Retina (tissue), 1 donor: ENCODE data around the gene LRRTM3.

ENCODE experiments used
- DNase-seq: peaks from one replicate; pipeline ENCODE4 v3.0.0-alpha.2; 2016

Gene LRRTM3

GRCh38 chr10:67033878-67034277, 108.0 kb downstream of the LRRTM3 start:
- DNase-seq: no peak

- DNase-seq: no peak
These were observed 111.0 kb downstream of the LRRTM3 start for GRCh38 chr10:67036808-67037207.

DNA sequence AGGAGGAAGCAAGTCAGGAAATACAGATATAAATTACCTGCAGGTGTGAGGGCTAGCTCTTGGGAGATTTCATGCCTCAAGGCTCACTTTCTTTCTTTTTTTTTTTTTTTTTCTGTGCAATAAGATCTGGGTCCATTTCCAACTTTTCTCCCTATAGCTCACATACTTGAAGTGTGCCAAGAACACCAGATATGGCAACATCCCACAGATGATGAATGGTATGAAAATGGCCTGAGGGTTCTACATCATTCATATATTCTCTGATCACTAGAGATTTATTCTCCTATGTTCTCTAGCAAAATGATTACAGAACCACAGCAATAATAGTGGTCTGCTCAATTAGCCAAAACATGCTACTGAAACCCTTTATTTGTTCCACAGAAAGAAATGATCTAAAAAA, 117.2 kb downstream of the LRRTM3 start:
- no peak for DNase-seq

GRCh38 chr10:67045404-67045803, 119.6 kb downstream of the LRRTM3 start:
- no peak for DNase-seq

DNA sequence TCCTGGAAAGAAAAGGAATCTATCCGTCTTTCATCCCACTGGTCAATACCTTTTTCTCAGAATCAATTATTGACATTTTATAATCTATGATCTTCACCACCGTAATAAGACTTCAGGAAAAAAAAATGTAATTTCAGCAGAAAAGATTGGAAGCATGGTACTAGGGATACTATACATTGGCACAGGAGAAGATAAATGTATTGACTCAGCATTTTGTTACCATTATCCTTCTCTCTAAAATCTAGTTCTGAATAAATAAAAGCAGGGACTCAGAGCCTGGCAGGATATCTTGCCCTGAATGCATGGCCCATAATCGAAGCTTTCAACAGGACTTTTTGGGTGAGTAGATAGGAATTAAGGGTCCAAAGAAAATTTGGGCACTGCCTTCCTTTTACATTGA, 120.7 kb downstream of the LRRTM3 start:
- no peak for DNase-seq

- no peak for DNase-seq
These were observed 124.2 kb downstream of the LRRTM3 start for GRCh38 chr10:67049988-67050387.

DNA sequence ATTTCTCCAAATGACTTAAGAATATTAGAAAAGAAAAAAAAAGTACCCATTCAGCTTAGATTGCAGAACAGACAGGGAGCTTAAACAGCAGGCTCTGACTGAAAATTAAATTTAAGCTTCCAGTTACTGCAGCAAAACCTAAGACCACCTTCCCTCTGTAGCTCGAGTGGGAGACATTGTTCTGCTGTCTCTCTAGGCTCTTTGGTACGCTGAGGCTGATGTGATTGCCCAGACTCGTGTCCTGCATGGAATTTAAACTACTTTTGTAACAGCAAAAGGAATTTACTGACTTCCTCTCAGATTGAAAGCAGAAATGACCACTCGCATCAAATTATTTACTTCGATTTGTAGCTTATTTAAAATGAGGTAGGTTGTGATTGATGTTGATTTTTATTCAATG, 124.6 kb downstream of the LRRTM3 start:
- DNase-seq: peak; percentile 6

DNA sequence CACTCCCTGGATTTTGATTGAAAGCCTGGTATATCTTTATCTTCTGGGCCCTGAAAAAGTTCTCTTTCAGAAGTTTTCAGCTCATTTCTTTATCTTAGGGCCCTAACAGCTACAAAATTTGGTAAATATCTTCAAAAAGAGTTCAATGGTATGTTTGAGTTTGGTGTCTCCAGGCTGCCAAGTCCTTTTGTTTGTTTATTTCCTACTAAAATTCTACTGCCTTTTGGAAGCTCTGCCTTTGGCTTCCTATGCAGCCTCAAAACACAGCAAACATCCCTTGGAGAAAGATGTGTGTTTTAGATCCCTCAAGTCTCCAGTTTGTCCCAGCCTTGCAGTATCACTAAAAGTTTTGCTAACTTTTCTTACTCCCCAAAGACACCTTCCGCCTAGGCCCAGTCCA, 146.8 kb downstream of the LRRTM3 start:
- no peak for DNase-seq

GRCh38 chr10:67075491-67075971, 149.7 kb downstream of the LRRTM3 start:
- no peak for DNase-seq

- no peak for DNase-seq
These were observed 150.3 kb downstream of the LRRTM3 start for GRCh38 chr10:67076144-67076543.

- no peak for DNase-seq
These were observed 151.5 kb downstream of the LRRTM3 start for GRCh38 chr10:67077376-67077775.

DNA sequence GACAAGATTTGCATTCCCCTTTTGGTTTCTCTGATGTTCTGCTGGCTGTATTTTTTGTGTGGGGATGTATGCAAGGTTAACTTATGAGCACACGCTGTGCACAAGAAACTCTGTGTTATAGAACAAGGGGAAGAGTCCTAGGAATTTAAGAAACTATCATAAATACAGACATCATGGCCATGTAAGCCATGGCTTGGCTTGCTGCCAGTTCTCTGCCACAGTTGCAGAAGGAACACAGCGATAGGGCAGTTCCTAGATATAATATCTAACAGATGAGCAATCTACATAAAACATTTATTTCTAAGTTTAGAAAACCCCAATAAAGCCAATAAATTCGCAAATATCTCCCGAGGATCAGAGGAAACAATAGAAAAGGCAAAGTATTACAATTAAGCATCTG, 153.3 kb downstream of the LRRTM3 start:
- no peak for DNase-seq

GRCh38 chr10:67086327-67087134, 160.7 kb downstream of the LRRTM3 start:
- DNase-seq: no peak

- DNase-seq: no peak
These were observed 161.2 kb downstream of the LRRTM3 start for GRCh38 chr10:67087135-67087425.

- no peak for DNase-seq
These were observed 162.2 kb downstream of the LRRTM3 start for GRCh38 chr10:67088036-67088435.

DNA sequence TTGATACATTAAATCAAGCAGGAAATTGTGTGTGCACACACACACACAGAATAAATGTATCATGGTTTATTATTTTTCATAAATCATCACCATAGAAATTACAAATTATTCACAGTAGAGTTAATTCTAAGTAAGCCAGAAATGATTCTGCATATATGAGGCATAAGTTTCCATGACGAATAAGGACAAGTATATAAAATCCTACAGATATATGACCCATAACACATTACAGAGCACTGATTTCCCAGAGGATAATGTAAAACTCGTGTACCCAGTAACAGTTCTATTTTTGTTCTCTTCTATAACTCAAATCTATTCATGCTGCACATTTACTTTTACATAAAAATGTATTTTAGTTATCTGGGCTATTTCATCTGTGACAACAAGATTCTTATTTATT, 169.7 kb downstream of the LRRTM3 start:
- no peak for DNase-seq

GRCh38 chr10:67098461-67098860, 172.6 kb downstream of the LRRTM3 start:
- peak; percentile 63 for DNase-seq

DNA sequence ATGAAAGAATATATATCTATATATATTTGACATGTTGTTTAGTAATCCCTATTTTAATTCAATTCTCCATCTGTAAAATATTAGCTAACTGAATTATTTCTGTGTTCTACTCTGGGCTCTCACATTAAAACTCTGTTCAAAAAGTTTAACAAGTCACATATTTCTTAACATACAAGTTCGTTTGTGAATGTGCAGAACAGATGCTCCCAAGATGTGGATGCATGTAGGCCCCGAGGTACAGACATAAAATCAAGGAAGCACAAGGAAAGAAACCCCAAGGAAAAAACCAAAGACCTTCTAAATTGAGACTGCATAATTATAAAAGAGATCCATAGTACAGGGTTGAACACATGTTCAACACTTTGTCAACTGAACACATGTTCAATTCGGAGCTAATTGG, 175.1 kb downstream of the LRRTM3 start:
- no peak for DNase-seq

GRCh38 chr10:67107670-67108069, 181.8 kb downstream of the LRRTM3 start:
- DNase-seq: no peak

- no peak for DNase-seq
These were observed 184.4 kb downstream of the LRRTM3 start for GRCh38 chr10:67110286-67110685.

- no peak for DNase-seq
These were observed 186.9 kb downstream of the LRRTM3 start for GRCh38 chr10:67112765-67113164.

DNA sequence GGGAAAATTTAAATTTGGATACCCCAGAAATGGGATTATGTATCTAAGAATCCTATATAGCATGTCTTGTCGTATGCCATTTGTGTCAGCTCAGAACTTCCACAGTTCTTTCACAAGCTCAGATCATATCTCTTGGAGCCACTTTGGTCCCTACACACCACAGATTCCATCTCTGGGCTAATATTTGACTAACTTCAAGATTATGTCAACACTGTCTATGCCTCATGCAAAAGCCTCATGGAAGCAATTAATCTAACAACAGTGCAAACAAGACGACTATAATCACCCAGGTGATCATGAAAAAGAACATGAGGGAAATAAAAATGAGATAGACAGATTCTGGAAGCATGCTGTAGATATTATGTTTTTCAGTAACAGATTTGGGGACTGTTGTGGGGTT, 189.1 kb downstream of the LRRTM3 start:
- no peak for DNase-seq

DNA sequence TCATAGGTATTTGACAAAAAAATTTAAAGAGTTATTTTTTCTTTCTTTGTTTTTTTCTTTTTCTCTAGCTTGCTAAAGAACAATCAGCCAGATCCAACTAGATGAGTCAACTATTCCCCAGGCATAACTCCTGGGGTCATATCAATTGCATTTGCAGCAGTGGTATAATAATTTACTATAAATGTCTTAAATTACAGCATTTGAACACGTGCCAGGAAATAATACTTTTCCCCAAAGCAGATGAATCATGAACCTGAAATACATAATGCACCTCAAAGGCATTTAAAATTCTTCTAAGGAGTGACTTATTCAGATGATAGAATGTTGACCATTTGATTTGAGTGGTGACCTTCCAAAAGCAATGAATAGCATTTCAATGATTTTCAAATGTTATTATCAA, 190.1 kb downstream of the LRRTM3 start:
- DNase-seq: no peak

DNA sequence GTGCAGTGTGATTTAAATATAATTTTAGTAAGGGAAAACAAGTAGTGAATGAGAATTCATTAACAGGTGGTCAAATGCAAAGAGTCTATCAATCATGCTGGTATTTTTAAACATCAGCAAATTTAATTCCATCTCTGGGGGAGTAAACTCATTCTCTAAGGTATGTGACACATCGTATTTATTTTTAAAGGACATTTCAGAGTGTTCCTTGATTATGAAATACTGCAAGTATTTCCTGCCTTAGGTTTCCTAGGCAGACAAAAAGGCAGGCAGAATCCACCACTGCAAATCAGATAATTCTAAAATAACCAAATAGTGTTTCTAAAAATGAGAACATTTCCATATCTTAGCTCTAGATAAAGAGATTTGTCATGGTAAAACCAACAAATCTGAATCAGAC, 193.8 kb downstream of the LRRTM3 start:
- DNase-seq: no peak

- no peak for DNase-seq
These were observed 201.6 kb downstream of the LRRTM3 start for GRCh38 chr10:67127441-67127840.
